SIG-M5 (cell line): ENCODE data around the gene TANC1.

ENCODE experiments used
- DNase-seq: peaks from one replicate; lab custom pipeline; 2025; lab: John Stamatoyannopoulos, UW

Gene TANC1

GRCh38 chr2:158968396-158969161 lies at the start of gene TANC1:
TANC1 (plus strand) TSS chr2:158968640; CDS start chr2:159065911, 97,271 bp downstream.
- DNase-seq: peak; percentile 35

GRCh38 chr2:158921599-158922408 lies 46.6 kb upstream of the TANC1 start:
- DNase-seq: no peak

- DNase-seq: no peak
Observed at GRCh38 chr2:158922601-158923000, 45.8 kb upstream of the TANC1 start.

- DNase-seq: no peak
Observed at GRCh38 chr2:158923180-158923594, 45.3 kb upstream of the TANC1 start.

GRCh38 chr2:158923641-158924040 lies 44.8 kb upstream of the TANC1 start:
- DNase-seq: no peak

GRCh38 chr2:158926478-158926948 lies 41.9 kb upstream of the TANC1 start:
- DNase-seq: no peak

- DNase-seq: no peak
Observed at GRCh38 chr2:158928515-158928914, 39.9 kb upstream of the TANC1 start.

GRCh38 chr2:158928965-158929364 lies 39.5 kb upstream of the TANC1 start:
- DNase-seq: no peak

GRCh38 chr2:158931572-158931971 lies 36.9 kb upstream of the TANC1 start:
- no peak for DNase-seq

GRCh38 chr2:158932131-158932645 lies 36.3 kb upstream of the TANC1 start:
- DNase-seq: no peak

- no peak for DNase-seq
Observed at GRCh38 chr2:158934170-158934569, 34.3 kb upstream of the TANC1 start.

- no peak for DNase-seq
Observed at GRCh38 chr2:158935617-158936016, 32.8 kb upstream of the TANC1 start.

GRCh38 chr2:158936978-158937377 lies 31.5 kb upstream of the TANC1 start:
- DNase-seq: no peak

- DNase-seq: no peak
Observed at GRCh38 chr2:158940356-158940755, 28.1 kb upstream of the TANC1 start.

GRCh38 chr2:158943973-158944372 lies 24.5 kb upstream of the TANC1 start:
- DNase-seq: no peak

- DNase-seq: no peak
Observed at GRCh38 chr2:158948964-158949699, 19.3 kb upstream of the TANC1 start.

- no peak for DNase-seq
Observed at GRCh38 chr2:158953454-158953853, 15.0 kb upstream of the TANC1 start.

- no peak for DNase-seq
Observed at GRCh38 chr2:158953926-158954763, 14.3 kb upstream of the TANC1 start.

- no peak for DNase-seq
Observed at GRCh38 chr2:158955842-158956365, 12.5 kb upstream of the TANC1 start.

- DNase-seq: no peak
Observed at GRCh38 chr2:158958365-158958764, 10.1 kb upstream of the TANC1 start.

- no peak for DNase-seq
Observed at GRCh38 chr2:158960193-158960592, 8.2 kb upstream of the TANC1 start.
